Prostate gland (tissue), 2 donors: Measurements from ENCODE around the gene DNAH10. TPM values are rescaled to one million over a fixed set of nuclear protein-coding genes. Genes with fewer than 3 reads are reported as not detected.

ENCODE experiments used
- DNase-seq: peaks from one replicate; pipeline ENCODE4 v3.0.0-alpha.2; 2019; ENCODE audit warnings: low spot score
- H3K27ac ChIP-seq, 2 donors: fragments of 200-600 bp; sonication (generic); 2 replicates each; pipeline ENCODE4 v1.5.1; 2017 to 2019
- H3K27me3 ChIP-seq: fragments of 200-600 bp; sonication (generic); replicated peaks from 2 replicates; pipeline ENCODE4 v1.5.1; 2019; ENCODE audit not compliant: insufficient read depth
- H3K36me3 ChIP-seq, 2 donors: fragments of 200-600 bp; sonication (generic); 1 replicate in 1 of 2; 2 replicates in 1 of 2; pipeline versions ENCODE4 v1.5.1 to v1.8.1; 2017 to 2019
- H3K4me1 ChIP-seq: fragments of 200-600 bp; sonication (generic); replicated peaks from 2 replicates; pipeline ENCODE4 v1.5.1; 2019
- H3K4me3 ChIP-seq, 2 donors: fragments of 200-600 bp; sonication (generic); 2 replicates each; pipeline ENCODE4 v1.5.1; 2017 to 2019
- H3K9me3 ChIP-seq: fragments of 200-600 bp; sonication (generic); 2 replicates; pipeline ENCODE4 v1.5.1; 2017
- CTCF ChIP-seq, 4 experiments: fragments of 200-600 bp in 2 of 4; fragments of 450-650 bp in 2 of 4; sonication (generic) in 2 of 4; IDR thresholded peaks; 1 replicate in 3 of 4; 2 replicates in 1 of 4; pipeline ENCODE4 v1.5.1; 2016 to 2019; ENCODE audit warnings: antibody characterized with exemption in 4 of 4, mild to moderate bottlenecking in 2 of 4, moderate library complexity in 2 of 4
- POLR2A ChIP-seq: fragments of 450-650 bp; IDR thresholded peaks from one replicate; pipeline ENCODE4 v1.6.1; 2016; ENCODE audit warnings: antibody characterized with exemption, mild to moderate bottlenecking
- POLR2AphosphoS5 ChIP-seq: sonication (generic); formaldehyde crosslinking; IDR thresholded peaks from one replicate; pipeline ENCODE4 v1.6.1; 2017; ENCODE audit warnings: antibody characterized with exemption
- whole genome bisulfite sequencing: methylation state at CpG from one replicate; pipeline ENCODE4 v1.1.5; 2018; 5-methylcytosine and 5-hydroxymethylcytosine counted together
- intact Hi-C: fragments of 100-400 bp; cut with DNase I; formaldehyde crosslinking; loops from one replicate; pipeline ENCODE4 v1.14.2; 2022
- total RNA-seq, 2 donors: library from RNA; depleted of rRNA; stranded (reverse); fragments of >200 nt; gene quantifications; one replicate each; pipeline ENCODE4 v1.1.0, GENCODE V29; 2016

DNAH10 gene
- total RNA-seq, 2 donors from 2014 or later = 0.68 to 7.9 TPM

GRCh38 chr12:123859035-123859434, 96.9 kb downstream of the DNAH10 start:
- Histone ChIP-seq H3K9me3 (no peaks in the 10 kb centered on the region), H3K4me3 (no peak overlapping the region), H3K27me3 (no peaks in the 10 kb centered on the region), H3K4me1 (no peaks in the 10 kb centered on the region), H3K36me3 (no peaks in the 10 kb centered on the region), H3K27ac (no peak overlapping the region)
- WGBS = 68% methylated on average over 13 of the region's 13 CpGs
- TF ChIP-seq POLR2A = no peak
- no peak for TF ChIP-seq POLR2AphosphoS5
- no peak for TF ChIP-seq CTCF (IDR thresholded peaks at IDR 0.05)
- DNase-seq = no peak
- intact Hi-C loops = no loop called here

GRCh38 chr12:123860377-123860776, 98.3 kb downstream of the DNAH10 start:
- Histone ChIP-seq H3K4me1 (no peaks in the 10 kb centered on the region), H3K27ac (no peak overlapping the region), H3K4me3 (no peak overlapping the region), H3K9me3 (no peaks in the 10 kb centered on the region), H3K36me3 (no peaks in the 10 kb centered on the region), H3K27me3 (no peaks in the 10 kb centered on the region)
- WGBS = 48% methylated on average over 3 of the region's 3 CpGs
- intact Hi-C loops = no loop called here
- no peak for TF ChIP-seq POLR2A
- no peak for DNase-seq

GRCh38 chr12:123861392-123861791, 99.3 kb downstream of the DNAH10 start:
- intact Hi-C loops = no loop called here

GRCh38 chr12:123867141-123867540, 105.0 kb downstream of the DNAH10 start:
- no peak for DNase-seq
- Histone ChIP-seq H3K4me1 (no peaks in the 10 kb centered on the region), H3K4me3 (no peak overlapping the region), H3K27ac (no peak overlapping the region), H3K36me3 (no peaks in the 10 kb centered on the region), H3K9me3 (no peaks in the 10 kb centered on the region), H3K27me3 (no peaks in the 10 kb centered on the region)
- WGBS = 80% methylated on average over 1 of the region's 1 CpG
- TF ChIP-seq CTCF (IDR thresholded peaks at IDR 0.05) = no peak
- TF ChIP-seq POLR2AphosphoS5 = no peak
- no peak for TF ChIP-seq POLR2A
- intact Hi-C loops = no loop called here

More at GRCh38 chr12:123861392-123861791, 99.3 kb downstream of the DNAH10 start:
- H3K9me3 ChIP-seq = no peaks in the 10 kb centered on the region
- H3K4me3 ChIP-seq = no peak overlapping the region
- H3K36me3 ChIP-seq = no peaks in the 10 kb centered on the region
- DNase-seq = no peak
- no peak overlapping the region for H3K27ac ChIP-seq
- H3K4me1 ChIP-seq = no peaks in the 10 kb centered on the region
- H3K27me3 ChIP-seq = no peaks in the 10 kb centered on the region
- TF ChIP-seq POLR2AphosphoS5 (no peak), CTCF (IDR thresholded peaks at IDR 0.05) (no peak), POLR2A (no peak)
- 85% methylated on average over 4 of the region's 4 CpGs for WGBS

GRCh38 chr12:123868791-123869190, 106.7 kb downstream of the DNAH10 start:
- H3K27me3 ChIP-seq = no peaks in the 10 kb centered on the region
- intact Hi-C loops = no loop called here
- no peaks in the 10 kb centered on the region for H3K4me1 ChIP-seq
- TF ChIP-seq POLR2A (no peak), CTCF (IDR thresholded peaks at IDR 0.05) (no peak), POLR2AphosphoS5 (no peak)
- DNase-seq = no peak
- no peaks in the 10 kb centered on the region for H3K36me3 ChIP-seq
- H3K27ac ChIP-seq = no peak overlapping the region
- no peaks in the 10 kb centered on the region for H3K9me3 ChIP-seq
- no peak overlapping the region for H3K4me3 ChIP-seq
- 90% methylated on average over 10 of the region's 10 CpGs for WGBS
